GM12878 (cell line): ENCODE measurements around the gene COPS3. TPM values are rescaled to one million over a fixed set of nuclear protein-coding genes. Genes with fewer than 3 reads are reported as not detected.
A peak's percentile ranks its signal among the peaks of the same experiment; 100 is the strongest.

Source experiments
- CBX5 ChIP-seq: sonication (generic); IDR thresholded peaks from 2 replicates; pipeline ENCODE4 v1.6.1; 2016; ENCODE audit warnings: low read depth, moderate library complexity, mild to moderate bottlenecking, inconsistent platforms
- CHD2 ChIP-seq: IDR thresholded peaks from 2 replicates; pipeline ENCODE4 v1.6.1; 2011; ENCODE audit warnings: low read depth, low read length, improper control_type of control experiment, borderline replicate concordance
- EP300 ChIP-seq, 2 experiments: fragments of 150-350 bp in 1 of 2; IDR thresholded peaks; 2 replicates each; pipeline ENCODE4 v1.6.1; 2011 to 2012; ENCODE audit warnings: low read depth in 2 of 2, low read length in 2 of 2, borderline replicate concordance in 1 of 2, improper control_type of control experiment in 1 of 2, inconsistent platforms in 1 of 2; ENCODE audit not compliant: control insufficient read depth in 1 of 2
- ESRRA ChIP-seq: IDR thresholded peaks from 2 replicates; pipeline ENCODE4 v1.6.1; 2012; ENCODE audit warnings: mild to moderate bottlenecking, low read length, improper control_type of control experiment
- FOXK2 ChIP-seq: fragments of 450-650 bp; IDR thresholded peaks from 2 replicates; pipeline ENCODE4 v1.6.1; 2017; ENCODE audit warnings: mild to moderate bottlenecking, moderate library complexity
- GATAD2B ChIP-seq: fragments of 450-650 bp; conservative IDR thresholded peaks from 2 replicates; pipeline ENCODE4 v1.6.1; 2017; ENCODE audit warnings: low read depth, mild to moderate bottlenecking, moderate library complexity
- JUNB ChIP-seq: IDR thresholded peaks from 2 replicates; pipeline ENCODE4 v1.6.1; 2016; ENCODE audit warnings: antibody characterized with exemption, mild to moderate bottlenecking
- LARP7 ChIP-seq: fragments of 450-650 bp; IDR thresholded peaks from 2 replicates; pipeline ENCODE4 v1.6.1; 2017; ENCODE audit warnings: mild to moderate bottlenecking
- MEF2A ChIP-seq: IDR thresholded peaks from 2 replicates; pipeline ENCODE4 v1.6.1; 2011; ENCODE audit warnings: low read depth, mild to moderate bottlenecking, low read length, moderate library complexity; ENCODE audit not compliant: insufficient read depth
- MLLT1 ChIP-seq: fragments of 450-650 bp; IDR thresholded peaks from 2 replicates; pipeline ENCODE4 v1.6.1; 2016; ENCODE audit warnings: mild to moderate bottlenecking
- MYB ChIP-seq: fragments of 150-350 bp; IDR thresholded peaks from 2 replicates; pipeline ENCODE4 v1.6.1; 2014; ENCODE audit warnings: mild to moderate bottlenecking, low read depth, low read length, borderline replicate concordance
- RCOR1 ChIP-seq: conservative IDR thresholded peaks from 2 replicates; pipeline ENCODE4 v1.6.1; 2012; ENCODE audit warnings: low read depth, low read length, improper control_type of control experiment
- SP1 ChIP-seq: IDR thresholded peaks from one replicate; pipeline ENCODE4 v1.6.1; 2011; ENCODE audit warnings: low read depth, low read length
- SREBF1 ChIP-seq: IDR thresholded peaks from 2 replicates; pipeline ENCODE4 v1.6.1; 2012; ENCODE audit warnings: mild to moderate bottlenecking, low read length
- USF2 ChIP-seq: IDR thresholded peaks from 2 replicates; pipeline ENCODE4 v1.6.1; 2011; ENCODE audit warnings: low read depth, low read length, improper control_type of control experiment, borderline replicate concordance
- ZBED1 ChIP-seq: IDR thresholded peaks from 2 replicates; pipeline ENCODE4 v1.6.1; 2016; ENCODE audit warnings: borderline replicate concordance
- ZNF384 ChIP-seq: IDR thresholded peaks from 2 replicates; pipeline ENCODE4 v1.6.1; 2012; ENCODE audit warnings: low read depth, mild to moderate bottlenecking, low read length, improper control_type of control experiment, borderline replicate concordance
- polyA plus RNA-seq, 11 experiments: library from polyadenylated mRNA; depleted of rRNA in 4 of 11; unstranded in 6 of 11; stranded (reverse) in 5 of 11; fragments of >200 nt; fragmentation: Nextera tagmentation in 4 of 11; fragmentation: Illumina TruSeq in 1 of 11; extraction: Ambion mirVana in 4 of 11; extraction: Trizol in 1 of 11; gene quantifications; 1 replicate in 1 of 11; 2 replicates in 10 of 11; pipeline versions ENCODE4 v1.2.1 to v1.2.3, GENCODE V29; 2011 to 2016; ENCODE audit warnings: inconsistent platforms in 2 of 11, missing spikeins in 2 of 11, low read depth in 1 of 11
- total RNA-seq, 4 experiments: library from RNA; depleted of rRNA in 3 of 4; stranded (reverse); fragments of >200 nt in 3 of 4; fragmentation: Illumina TruSeq in 1 of 4; extraction: Trizol in 1 of 4; gene quantifications; 2 replicates each; pipeline versions ENCODE4 v1.2.1 to v1.2.3, GENCODE V29; 2013 to 2021
- TF ChIP-seq, protein P1 (sequence below): fragments of 450-650 bp; formaldehyde crosslinking; IDR thresholded peaks from 2 replicates; pipeline ENCODE4 v1.4.0; 2022; ENCODE audit warnings: mild to moderate bottlenecking, moderate library complexity
- TF ChIP-seq, protein P2 (sequence below): fragments of 450-650 bp; IDR thresholded peaks from 2 replicates; pipeline ENCODE4 v1.6.1; 2016; ENCODE audit warnings: mild to moderate bottlenecking
- TF ChIP-seq, protein P3 (sequence below): fragments of 450-650 bp; IDR thresholded peaks from 2 replicates; pipeline ENCODE4 v1.6.1; 2018; ENCODE audit warnings: mild to moderate bottlenecking, low read depth, moderate library complexity; ENCODE audit not compliant: partially characterized antibody

The COPS3 gene
- total and polyA plus RNA-seq, 10 of the 15 experiments (the other 5 are each of a cell fraction or from before 2014, with no cell fraction given) = 99.7 to 187 (median 133) TPM

GRCh38 chr17:17237026-17237799 lies 43.8 kb downstream of the COPS3 start, which contains the start of gene FLCN (continued):
- TF ChIP-seq ZBED1 (no peak), GATAD2B (peak; percentile 86), ZNF384 (no peak), EP300 (IDR thresholded peaks at IDR 0.05; ENCODE audit: borderline replicate concordance in 1 of 2, control insufficient read depth in 1 of 2, low read depth in 2 of 2, low read length in 2 of 2) (no peak), LARP7 (peak; percentile 84), USF2 (peak; percentile 93), RCOR1 (no peak), JUNB (no peak), SREBF1 (peak; percentile 97), MLLT1 (peak; percentile 98), CBX5 (no peak), MEF2A (no peak), SP1 (peak; percentile 89), CHD2 (no peak), FOXK2 (peak; percentile 100), MYB (no peak), ESRRA (no peak)
- TF ChIP-seq, protein P1, sequence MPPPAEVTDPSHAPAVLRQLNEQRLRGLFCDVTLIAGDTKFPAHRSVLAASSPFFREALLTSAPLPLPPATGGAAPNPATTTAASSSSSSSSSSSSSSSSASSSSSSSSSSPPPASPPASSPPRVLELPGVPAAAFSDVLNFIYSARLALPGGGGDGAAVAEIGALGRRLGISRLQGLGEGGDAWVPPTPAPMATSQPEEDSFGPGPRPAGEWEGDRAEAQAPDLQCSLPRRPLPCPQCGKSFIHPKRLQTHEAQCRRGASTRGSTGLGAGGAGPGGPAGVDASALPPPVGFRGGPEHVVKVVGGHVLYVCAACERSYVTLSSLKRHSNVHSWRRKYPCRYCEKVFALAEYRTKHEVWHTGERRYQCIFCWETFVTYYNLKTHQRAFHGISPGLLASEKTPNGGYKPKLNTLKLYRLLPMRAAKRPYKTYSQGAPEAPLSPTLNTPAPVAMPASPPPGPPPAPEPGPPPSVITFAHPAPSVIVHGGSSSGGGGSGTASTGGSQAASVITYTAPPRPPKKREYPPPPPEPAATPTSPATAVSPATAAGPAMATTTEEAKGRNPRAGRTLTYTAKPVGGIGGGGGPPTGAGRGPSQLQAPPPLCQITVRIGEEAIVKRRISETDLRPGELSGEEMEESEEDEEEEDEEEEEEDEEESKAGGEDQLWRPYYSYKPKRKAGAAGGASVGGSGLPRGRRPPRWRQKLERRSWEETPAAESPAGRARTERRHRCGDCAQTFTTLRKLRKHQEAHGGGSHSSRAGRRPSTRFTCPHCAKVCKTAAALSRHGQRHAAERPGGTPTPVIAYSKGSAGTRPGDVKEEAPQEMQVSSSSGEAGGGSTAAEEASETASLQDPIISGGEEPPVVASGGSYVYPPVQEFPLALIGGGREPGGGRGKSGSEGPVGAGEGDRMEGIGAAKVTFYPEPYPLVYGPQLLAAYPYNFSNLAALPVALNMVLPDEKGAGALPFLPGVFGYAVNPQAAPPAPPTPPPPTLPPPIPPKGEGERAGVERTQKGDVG (CRISPR knock-in tag) = no peak
- TF ChIP-seq, protein P2, sequence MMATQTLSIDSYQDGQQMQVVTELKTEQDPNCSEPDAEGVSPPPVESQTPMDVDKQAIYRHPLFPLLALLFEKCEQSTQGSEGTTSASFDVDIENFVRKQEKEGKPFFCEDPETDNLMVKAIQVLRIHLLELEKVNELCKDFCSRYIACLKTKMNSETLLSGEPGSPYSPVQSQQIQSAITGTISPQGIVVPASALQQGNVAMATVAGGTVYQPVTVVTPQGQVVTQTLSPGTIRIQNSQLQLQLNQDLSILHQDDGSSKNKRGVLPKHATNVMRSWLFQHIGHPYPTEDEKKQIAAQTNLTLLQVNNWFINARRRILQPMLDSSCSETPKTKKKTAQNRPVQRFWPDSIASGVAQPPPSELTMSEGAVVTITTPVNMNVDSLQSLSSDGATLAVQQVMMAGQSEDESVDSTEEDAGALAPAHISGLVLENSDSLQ = no peak
- TF ChIP-seq, protein P3, sequence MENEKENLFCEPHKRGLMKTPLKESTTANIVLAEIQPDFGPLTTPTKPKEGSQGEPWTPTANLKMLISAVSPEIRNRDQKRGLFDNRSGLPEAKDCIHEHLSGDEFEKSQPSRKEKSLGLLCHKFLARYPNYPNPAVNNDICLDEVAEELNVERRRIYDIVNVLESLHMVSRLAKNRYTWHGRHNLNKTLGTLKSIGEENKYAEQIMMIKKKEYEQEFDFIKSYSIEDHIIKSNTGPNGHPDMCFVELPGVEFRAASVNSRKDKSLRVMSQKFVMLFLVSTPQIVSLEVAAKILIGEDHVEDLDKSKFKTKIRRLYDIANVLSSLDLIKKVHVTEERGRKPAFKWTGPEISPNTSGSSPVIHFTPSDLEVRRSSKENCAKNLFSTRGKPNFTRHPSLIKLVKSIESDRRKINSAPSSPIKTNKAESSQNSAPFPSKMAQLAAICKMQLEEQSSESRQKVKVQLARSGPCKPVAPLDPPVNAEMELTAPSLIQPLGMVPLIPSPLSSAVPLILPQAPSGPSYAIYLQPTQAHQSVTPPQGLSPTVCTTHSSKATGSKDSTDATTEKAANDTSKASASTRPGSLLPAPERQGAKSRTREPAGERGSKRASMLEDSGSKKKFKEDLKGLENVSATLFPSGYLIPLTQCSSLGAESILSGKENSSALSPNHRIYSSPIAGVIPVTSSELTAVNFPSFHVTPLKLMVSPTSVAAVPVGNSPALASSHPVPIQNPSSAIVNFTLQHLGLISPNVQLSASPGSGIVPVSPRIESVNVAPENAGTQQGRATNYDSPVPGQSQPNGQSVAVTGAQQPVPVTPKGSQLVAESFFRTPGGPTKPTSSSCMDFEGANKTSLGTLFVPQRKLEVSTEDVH = no peak
